Measurements from ENCODE around the gene ITGA1.
"Not testable (repeated sequence)": the region's sequence is repeated elsewhere in the genome, so short reads cannot be mapped to it uniquely, and the experiment has no call there.

The ITGA1 gene

GRCh38 chr5:52802272-52802973 lies 14.7 kb downstream of the ITGA1 start:
- ATAC-seq = no peak

GRCh38 chr5:52802974-52803336 lies 15.2 kb downstream of the ITGA1 start:
- ATAC-seq = no peak

GRCh38 chr5:52804387-52804791 lies 16.7 kb downstream of the ITGA1 start:
- ATAC-seq = no peak

DNA sequence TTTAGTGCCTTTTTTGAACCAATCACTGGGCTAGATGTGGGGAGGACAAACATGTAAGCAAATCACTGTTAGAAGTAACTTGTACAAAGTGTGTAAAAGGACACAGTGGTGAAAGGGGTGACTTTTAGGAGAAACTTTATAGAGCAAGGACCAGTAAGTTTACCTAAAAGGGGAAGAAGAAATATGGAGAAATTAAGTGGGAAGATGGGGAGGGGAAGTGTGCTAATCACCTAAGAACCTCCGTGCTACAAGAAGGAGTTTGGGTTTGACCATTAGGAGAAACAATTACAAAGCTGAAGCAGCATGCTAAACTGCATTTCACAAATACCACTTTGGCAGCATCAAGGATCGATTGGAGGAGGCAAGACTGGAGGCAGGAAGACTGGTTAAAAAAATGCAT lies 17.3 kb downstream of the ITGA1 start:
- ATAC-seq = no peak

DNA sequence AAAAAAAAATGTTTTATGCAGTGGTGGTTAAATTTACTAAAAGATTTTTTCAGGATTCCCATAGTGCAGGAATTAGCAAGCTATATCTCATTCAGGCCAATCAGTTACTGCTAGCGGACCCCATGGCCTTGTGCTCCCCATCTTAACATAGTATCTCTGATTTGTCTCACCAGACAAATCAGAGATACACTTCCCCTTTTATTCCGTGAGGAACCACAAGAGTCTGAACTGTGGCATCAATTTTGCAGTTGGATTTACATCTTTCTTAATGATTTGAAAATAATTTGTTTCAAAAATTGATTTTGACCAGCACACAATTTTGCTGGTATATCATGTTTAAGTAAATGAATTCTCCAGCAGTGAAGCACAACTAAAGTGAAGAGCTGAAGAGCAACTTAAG lies 17.9 kb downstream of the ITGA1 start:
- ATAC-seq = no peak

- no peak for ATAC-seq
Measured at GRCh38 chr5:52807037-52807436, 19.3 kb downstream of the ITGA1 start.

DNA sequence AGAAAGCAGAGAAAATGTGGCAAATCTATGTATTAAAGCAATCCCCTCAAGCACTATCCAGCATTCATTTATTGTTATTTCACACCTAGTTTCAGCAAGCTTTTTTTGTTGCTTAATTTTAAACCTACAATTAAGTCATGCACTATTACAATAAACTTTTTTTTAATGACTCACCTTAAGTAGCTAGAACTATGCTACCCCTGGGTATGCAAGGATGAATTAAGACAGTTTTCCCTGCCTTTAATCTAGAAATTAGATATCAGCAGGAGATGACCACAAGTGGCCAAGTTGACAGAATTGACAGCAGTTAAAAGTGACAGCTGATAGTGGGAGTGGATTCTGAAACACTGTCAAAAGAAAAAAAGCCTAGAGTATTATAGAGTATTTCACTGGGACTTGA lies 20.0 kb downstream of the ITGA1 start:
- no peak for ATAC-seq

- ATAC-seq = no peak
Measured at GRCh38 chr5:52808316-52808901, 20.7 kb downstream of the ITGA1 start.

DNA sequence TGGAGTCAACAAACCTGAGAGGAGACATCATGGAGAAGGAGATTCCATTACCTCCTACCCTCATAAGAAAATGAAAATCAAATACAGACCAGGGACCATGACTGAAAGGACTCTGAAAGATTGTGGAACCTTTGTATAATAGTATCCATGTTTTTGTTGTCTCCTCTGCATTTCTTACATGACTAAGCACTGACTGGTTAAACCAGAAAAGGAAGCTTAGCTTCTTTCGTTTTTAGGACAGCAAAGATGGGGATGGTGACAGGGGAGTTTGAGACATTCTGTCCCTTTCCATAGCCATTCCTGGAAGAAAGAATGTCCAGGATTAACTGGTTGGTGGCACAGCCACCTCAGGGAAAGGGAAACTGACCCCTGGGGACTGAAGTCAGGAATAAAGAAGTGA lies 22.2 kb downstream of the ITGA1 start:
- ATAC-seq = peak in 1 of 2 donors; percentile 21

DNA sequence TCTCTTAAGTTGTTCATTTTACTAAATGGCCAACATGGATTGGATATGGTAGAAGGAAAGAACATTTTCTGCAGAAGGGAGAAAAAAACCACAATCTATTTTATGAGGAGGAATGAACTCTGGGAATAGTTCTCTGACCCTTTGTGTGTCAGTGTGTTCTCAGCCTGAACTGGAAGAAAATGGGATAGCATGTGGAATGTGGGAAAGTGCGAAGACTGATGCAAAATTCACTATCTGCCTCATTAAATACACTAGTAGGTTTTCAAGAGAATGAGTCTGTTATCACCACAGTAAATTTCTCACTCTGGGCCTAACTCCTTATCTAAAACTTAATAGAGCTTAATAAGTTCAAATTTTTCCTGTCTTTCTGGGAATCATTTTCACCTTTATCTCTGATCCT lies 22.7 kb downstream of the ITGA1 start:
- ATAC-seq = no peak

DNA sequence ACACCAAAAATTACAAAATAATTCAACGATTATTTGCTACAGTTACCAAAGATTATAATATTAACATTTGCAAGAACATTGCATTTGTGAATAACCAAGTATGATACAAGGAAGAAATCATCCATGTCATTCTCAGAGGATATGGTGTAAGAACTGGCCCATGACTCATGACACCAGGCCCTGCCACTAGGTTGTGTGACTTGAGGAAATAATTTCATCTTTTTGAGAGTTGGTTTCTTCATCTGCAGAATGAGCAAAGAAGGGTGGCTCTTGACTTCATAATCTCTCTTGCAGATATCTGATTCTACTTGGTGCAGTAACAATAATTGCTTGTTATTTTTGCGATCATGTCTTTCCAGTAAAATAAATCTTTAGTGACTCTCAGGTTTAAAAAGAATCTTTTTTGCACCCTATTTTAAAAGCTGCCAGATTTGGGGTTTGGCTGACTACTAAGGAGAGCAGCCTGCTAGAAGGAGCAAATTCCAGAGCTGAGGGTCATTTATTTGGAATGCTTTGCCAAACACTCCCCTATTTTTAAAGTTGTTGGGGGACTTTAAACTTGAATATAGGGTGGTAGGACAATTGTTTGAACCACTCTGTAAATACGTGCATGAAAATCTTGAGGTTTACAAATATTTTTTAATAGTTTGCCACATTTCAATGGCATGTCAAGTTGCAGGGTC lies 23.5 kb downstream of the ITGA1 start:
- no peak for ATAC-seq

- ATAC-seq = no peak
Measured at GRCh38 chr5:52814352-52815148, 26.8 kb downstream of the ITGA1 start.

GRCh38 chr5:52817818-52818217 lies 30.1 kb downstream of the ITGA1 start:
- no peak for ATAC-seq

GRCh38 chr5:52818360-52818759 lies 30.6 kb downstream of the ITGA1 start:
- no peak for ATAC-seq

DNA sequence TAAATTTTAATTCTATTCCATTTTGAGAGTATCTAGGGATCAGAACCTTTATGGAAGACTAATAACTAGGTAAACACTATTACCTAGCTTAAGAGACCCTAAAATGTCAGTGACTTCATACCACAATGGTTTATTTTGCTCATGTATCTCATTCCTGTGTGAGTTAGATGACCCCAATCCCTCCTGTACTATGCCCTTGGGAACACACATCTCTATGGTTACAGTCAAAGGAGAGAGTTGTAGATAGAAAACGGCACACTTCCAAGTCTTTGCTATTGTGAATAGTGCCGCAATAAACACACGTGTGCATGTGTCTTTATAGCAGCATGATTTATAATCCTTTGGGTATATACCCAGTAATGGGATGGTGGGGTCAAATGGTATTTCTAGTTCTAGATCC lies 31.1 kb downstream of the ITGA1 start:
- not testable (repeated sequence) for ATAC-seq

GRCh38 chr5:52821901-52822300 lies 34.2 kb downstream of the ITGA1 start:
- no peak for ATAC-seq

DNA sequence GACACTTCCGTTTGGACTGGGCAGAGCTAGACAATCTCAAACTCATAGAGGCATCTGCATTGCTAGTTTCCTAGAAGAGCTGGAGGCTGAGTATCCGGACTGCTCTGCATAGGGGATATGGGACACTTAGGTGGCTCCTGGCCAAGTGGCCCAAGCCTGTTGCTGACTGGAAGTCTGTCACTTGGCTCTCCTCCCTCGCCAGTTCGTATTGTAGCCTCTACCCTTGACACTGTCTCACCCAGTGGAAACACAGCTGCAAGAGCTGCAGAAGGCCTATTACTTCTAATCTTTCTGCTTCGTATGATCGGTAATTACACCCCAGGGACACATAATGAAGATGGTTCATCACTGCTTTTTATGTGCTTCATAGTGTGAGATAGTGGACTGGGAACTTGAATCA lies 34.7 kb downstream of the ITGA1 start:
- ATAC-seq = no peak

GRCh38 chr5:52824827-52825226 lies 37.1 kb downstream of the ITGA1 start:
- ATAC-seq = no peak

DNA sequence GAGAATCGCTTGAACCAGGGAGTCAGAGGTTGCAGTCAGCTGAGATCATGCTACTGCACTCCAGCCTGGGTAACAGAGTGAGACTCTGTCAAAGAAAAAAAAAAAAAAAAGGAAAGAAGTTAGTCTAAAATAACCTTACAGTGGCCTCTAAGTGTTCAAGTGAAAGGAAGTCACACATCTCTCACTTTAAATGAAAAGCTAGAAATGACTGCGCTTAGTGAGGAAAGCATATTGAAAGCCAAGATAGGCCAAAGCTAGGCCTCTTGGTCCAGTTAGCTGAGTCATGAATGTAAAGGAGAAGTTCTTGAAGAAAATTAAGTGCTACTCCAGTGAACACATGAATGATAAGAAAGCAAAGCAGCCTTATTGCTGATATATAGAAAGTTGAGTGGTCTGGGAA lies 38.1 kb downstream of the ITGA1 start:
- no peak for ATAC-seq

GRCh38 chr5:52827815-52828214 lies 40.1 kb downstream of the ITGA1 start:
- ATAC-seq = no peak

DNA sequence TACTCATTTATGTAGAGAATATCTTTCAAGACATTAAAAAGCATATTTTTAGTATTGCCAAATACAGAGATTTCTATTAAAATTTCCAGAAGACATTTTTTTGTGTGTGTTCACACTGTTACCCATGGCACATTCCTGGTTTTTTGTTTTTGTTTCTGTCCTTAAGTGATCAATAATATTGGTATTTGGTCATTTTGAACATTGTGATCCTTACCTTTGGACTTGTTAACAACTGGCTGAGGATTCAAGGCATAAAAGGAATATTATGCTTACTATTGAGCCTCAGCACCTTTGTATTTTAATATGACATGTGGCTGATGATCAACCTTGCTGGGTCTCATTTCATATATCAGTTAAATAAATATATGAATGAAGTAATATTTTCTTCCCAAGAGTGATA lies 41.9 kb downstream of the ITGA1 start:
- no peak for ATAC-seq

DNA sequence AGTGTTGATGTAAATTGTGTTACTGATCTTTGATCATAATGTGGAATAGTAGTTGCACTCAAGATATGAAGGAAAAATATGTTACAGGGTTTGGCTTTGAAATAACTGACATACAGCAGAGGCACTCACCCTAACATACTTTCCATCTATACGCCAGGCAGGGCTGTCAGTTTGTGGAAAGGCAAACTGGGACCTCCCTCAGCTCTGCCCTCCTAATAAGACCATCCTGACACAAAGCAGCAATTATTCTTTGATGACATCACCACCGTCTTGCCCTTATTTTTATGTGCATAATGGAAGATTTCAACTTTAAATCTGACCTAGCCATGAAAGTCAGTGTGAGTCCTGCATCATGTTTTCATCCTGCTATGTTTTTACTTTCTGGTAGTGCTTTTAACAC lies 42.9 kb downstream of the ITGA1 start:
- ATAC-seq = no peak

- ATAC-seq = no peak
Measured at GRCh38 chr5:52831786-52832511, 44.2 kb downstream of the ITGA1 start.
